HEK293 (cell line): ENCODE measurements around the gene BLM.
A peak's percentile ranks its signal among the peaks of the same experiment; 100 is the strongest.
"Not testable (repeated sequence)": the region's sequence is repeated elsewhere in the genome, so short reads cannot be mapped to it uniquely, and the experiment has no call there.

Experiments
- CTCF ChIA-PET: fragments of 350-600 bp; formaldehyde crosslinking; extraction: SDS; loops from one replicate; lab custom pipeline; 2021; ENCODE audit warnings: antibody characterized with exemption; lab: Yijun Ruan, JAX
- POLR2A ChIA-PET: fragments of 300-600 bp; formaldehyde crosslinking; extraction: SDS; loops from one replicate; lab custom pipeline; 2020; ENCODE audit warnings: antibody characterized with exemption, inconsistent platforms; lab: Yijun Ruan, JAX
- H3K27ac ChIP-seq: fragments of 200-500 bp; sonication (Bioruptor generic); 2 replicates; pipeline ENCODE4 v1.5.1; 2014; ENCODE audit warnings: low read depth, low read length, control low read depth, inconsistent platforms; ENCODE audit errors: extremely low read depth
- H3K36me3 ChIP-seq, 2 experiments: fragments of 200-500 bp in 1 of 2; sonication (Bioruptor generic) in 1 of 2; 1 replicate in 1 of 2; 2 replicates in 1 of 2; pipeline ENCODE4 v1.5.1; 2014 to 2017; ENCODE audit warnings: inconsistent platforms in 2 of 2, low read length in 2 of 2; ENCODE audit not compliant: control insufficient read depth in 2 of 2, insufficient read depth in 1 of 2
- H3K4me1 ChIP-seq: fragments of 200-500 bp; sonication (Bioruptor generic); 2 replicates; pipeline ENCODE4 v1.5.1; 2014; ENCODE audit warnings: mild to moderate bottlenecking, low read length, inconsistent platforms; ENCODE audit not compliant: control insufficient read depth, insufficient read depth
- H3K4me3 ChIP-seq: 2 replicates; pipeline ENCODE4 v1.5.1; 2011; ENCODE audit warnings: low read depth, mild to moderate bottlenecking, control low read depth, low read length, moderate library complexity
- H3K9me3 ChIP-seq: fragments of 200-500 bp; sonication (Bioruptor generic); 2 replicates; pipeline ENCODE4 v1.5.1; 2014; ENCODE audit warnings: low read depth, low read length, inconsistent platforms; ENCODE audit not compliant: control insufficient read depth, insufficient read depth
- AEBP2 ChIP-seq: fragments of 450-650 bp; formaldehyde crosslinking; IDR thresholded peaks from 2 replicates; pipeline ENCODE4 v1.5.1; 2016; ENCODE audit warnings: missing biosample characterization, missing genetic modification characterization, borderline replicate concordance
- GLI2 ChIP-seq: fragments of 450-650 bp; formaldehyde crosslinking; IDR thresholded peaks from 2 replicates; pipeline ENCODE4; 2017; ENCODE audit warnings: missing biosample characterization, missing genetic modification characterization, low read depth, borderline replicate concordance
- RBAK ChIP-seq: fragments of 450-650 bp; formaldehyde crosslinking; IDR thresholded peaks from 2 replicates; pipeline ENCODE4 v1.5.1; 2016; ENCODE audit warnings: missing biosample characterization, missing genetic modification characterization
- REST ChIP-seq: fragments of 450-650 bp; formaldehyde crosslinking; IDR thresholded peaks from 2 replicates; pipeline ENCODE4 v1.5.1; 2016; ENCODE audit warnings: missing biosample characterization, missing genetic modification characterization
- ZBTB11 ChIP-seq: fragments of 450-650 bp; formaldehyde crosslinking; conservative IDR thresholded peaks from 2 replicates; pipeline ENCODE4 v1.5.1; 2016; ENCODE audit warnings: low read depth, missing biosample characterization, missing genetic modification characterization
- ZBTB21 ChIP-seq: fragments of 450-650 bp; formaldehyde crosslinking; IDR thresholded peaks from 2 replicates; pipeline ENCODE4 v1.5.1; 2017; ENCODE audit warnings: missing biosample characterization, missing genetic modification characterization
- ZBTB8A ChIP-seq: fragments of 450-650 bp; formaldehyde crosslinking; IDR thresholded peaks from 2 replicates; pipeline ENCODE4 v1.5.1; 2016; ENCODE audit warnings: missing biosample characterization, missing genetic modification characterization
- ZNF140 ChIP-seq: fragments of 450-650 bp; formaldehyde crosslinking; IDR thresholded peaks from 2 replicates; pipeline ENCODE4 v1.5.1; 2016; ENCODE audit warnings: missing biosample characterization, missing genetic modification characterization
- ZNF202 ChIP-seq: fragments of 450-650 bp; formaldehyde crosslinking; IDR thresholded peaks from 2 replicates; pipeline ENCODE4 v1.5.1; 2016; ENCODE audit warnings: missing biosample characterization, missing genetic modification characterization, borderline replicate concordance
- ZNF266 ChIP-seq: fragments of 450-650 bp; formaldehyde crosslinking; IDR thresholded peaks from 2 replicates; pipeline ENCODE4 v1.5.1; 2016; ENCODE audit warnings: missing biosample characterization, missing genetic modification characterization, low read depth
- ZNF292 ChIP-seq: fragments of 450-650 bp; formaldehyde crosslinking; IDR thresholded peaks from 2 replicates; pipeline ENCODE4 v1.5.1; 2016; ENCODE audit warnings: low read depth, missing biosample characterization, missing genetic modification characterization, borderline replicate concordance
- ZNF394 ChIP-seq: fragments of 450-650 bp; formaldehyde crosslinking; IDR thresholded peaks from 2 replicates; pipeline ENCODE4 v1.5.1; 2016; ENCODE audit warnings: missing biosample characterization, missing genetic modification characterization, mild to moderate bottlenecking, moderate library complexity, borderline replicate concordance
- ZNF404 ChIP-seq: fragments of 450-650 bp; formaldehyde crosslinking; IDR thresholded peaks from 2 replicates; pipeline ENCODE4 v1.5.1; 2017; ENCODE audit warnings: missing biosample characterization, missing genetic modification characterization
- ZNF426 ChIP-seq: fragments of 450-650 bp; formaldehyde crosslinking; IDR thresholded peaks from 2 replicates; pipeline ENCODE4 v1.5.1; 2017; ENCODE audit warnings: missing biosample characterization, missing genetic modification characterization, mild to moderate bottlenecking, inconsistent platforms, moderate library complexity
- ZNF433 ChIP-seq: fragments of 450-650 bp; formaldehyde crosslinking; IDR thresholded peaks from 2 replicates; pipeline ENCODE4 v1.5.1; 2016; ENCODE audit warnings: missing biosample characterization, missing genetic modification characterization, low read depth
- ZNF518A ChIP-seq: fragments of 450-650 bp; formaldehyde crosslinking; conservative IDR thresholded peaks from 2 replicates; pipeline ENCODE4 v1.5.1; 2016; ENCODE audit warnings: low read depth, missing biosample characterization, missing genetic modification characterization
- ZNF529 ChIP-seq: fragments of 450-650 bp; formaldehyde crosslinking; IDR thresholded peaks from 2 replicates; pipeline ENCODE4 v1.5.1; 2017; ENCODE audit warnings: missing genetic modification characterization, missing biosample characterization; ENCODE audit not compliant: insufficient replicate concordance
- ZNF558 ChIP-seq: fragments of 450-650 bp; formaldehyde crosslinking; IDR thresholded peaks from 2 replicates; pipeline ENCODE4 v1.5.1; 2016; ENCODE audit warnings: missing biosample characterization, missing genetic modification characterization
- ZNF560 ChIP-seq: fragments of 450-650 bp; formaldehyde crosslinking; IDR thresholded peaks from 2 replicates; pipeline ENCODE4 v1.5.1; 2017; ENCODE audit warnings: missing biosample characterization, missing genetic modification characterization, borderline replicate concordance
- ZNF623 ChIP-seq: fragments of 450-650 bp; formaldehyde crosslinking; IDR thresholded peaks from 2 replicates; pipeline ENCODE4 v1.5.1; 2016; ENCODE audit warnings: missing biosample characterization, missing genetic modification characterization
- ZNF629 ChIP-seq: fragments of 450-650 bp; formaldehyde crosslinking; IDR thresholded peaks from 2 replicates; pipeline ENCODE4 v1.5.1; 2017; ENCODE audit warnings: missing biosample characterization, missing genetic modification characterization
- ZNF664 ChIP-seq: fragments of 450-650 bp; formaldehyde crosslinking; IDR thresholded peaks from 2 replicates; pipeline ENCODE4 v1.5.1; 2016; ENCODE audit warnings: missing biosample characterization, missing genetic modification characterization

Gene BLM

GRCh38 chr15:90849424-90849823, 132.3 kb downstream of the BLM start:
- TF ChIP-seq AEBP2 (tag by site-specific recombination) = peak; percentile 53; the same call in 1 of the 2 replicates
- peak; percentile 60; the same call in 1 of the 2 replicates for TF ChIP-seq ZNF664
- TF ChIP-seq ZNF426 (tag by site-specific recombination) = peak; percentile 78
- peak; percentile 72 for TF ChIP-seq ZNF558
- TF ChIP-seq RBAK (tag by site-specific recombination) = peak; percentile 81
- TF ChIP-seq ZNF394 (tag by site-specific recombination) = peak; percentile 88
- peak; percentile 68; the same call in 1 of the 2 replicates for TF ChIP-seq ZNF266 (tag by site-specific recombination)
- peak; percentile 72 for TF ChIP-seq ZBTB8A (tag by site-specific recombination)
- 0 out of 2 replicates have a peak, but pooled peaks have one; percentile 48 for TF ChIP-seq ZNF404 (tag by site-specific recombination)
- peak; percentile 89 for TF ChIP-seq ZNF518A (tag by site-specific recombination)
- TF ChIP-seq GLI2 (tag by site-specific recombination) = peak; percentile 9; the same call in 1 of the 2 replicates
- peak; percentile 26 for TF ChIP-seq ZNF529 (tag by site-specific recombination)
- TF ChIP-seq ZBTB11 (tag by site-specific recombination) = peak; percentile 74
- TF ChIP-seq ZNF623 (tag by site-specific recombination) = peak; percentile 73
- TF ChIP-seq ZNF202 (tag by site-specific recombination) = peak; percentile 53; the same call in 1 of the 2 replicates
- 0 out of 2 replicates have a peak, but pooled peaks have one; percentile 50 for TF ChIP-seq ZNF560 (tag by site-specific recombination)
- TF ChIP-seq ZNF140 (tag by site-specific recombination) = peak; percentile 76
- peak; percentile 73; the same call in 1 of the 2 replicates for TF ChIP-seq REST
- peak; percentile 86 for TF ChIP-seq ZNF433
- TF ChIP-seq ZNF292 (tag by site-specific recombination) = peak; percentile 87
- TF ChIP-seq ZBTB21 (tag by site-specific recombination) = 0 out of 2 replicates have a peak, but pooled peaks have one; percentile 41
- 0 out of 2 replicates have a peak, but pooled peaks have one; percentile 36 for TF ChIP-seq ZNF629
- TF ChIP-seq, all 188 proteins: peak for 22; not testable (repeated sequence) for 166
- H3K27ac ChIP-seq, H3K4me3 ChIP-seq, H3K4me1 ChIP-seq, H3K36me3 ChIP-seq, POLR2A ChIA-PET, H3K9me3 ChIP-seq: not testable (repeated sequence)
- CTCF ChIA-PET = interaction anchor here (0.6 to 1.2 kb wide), 4 partner anchors 37 to 706 kb away, joined by 3 read pairs; no protein-coding TSS in a partner anchor
